MM.1S (cell line): ENCODE data around the gene IQSEC1.

ENCODE experiments used
- DNase-seq: peaks from one replicate; pipeline ENCODE4 v3.0.0-alpha.2; 2015
- H2AFZ ChIP-seq: fragments of 300-600 bp; sonication (generic); 2 replicates; pipeline ENCODE4 v1.6.0; 2016; ENCODE audit warnings: antibody characterized with exemption, low read length
- H3F3A ChIP-seq: fragments of 300-600 bp; sonication (generic); 2 replicates; pipeline ENCODE4 v1.6.1; 2016; ENCODE audit warnings: mild to moderate bottlenecking, antibody characterized with exemption, low read length, moderate library complexity, mixed read lengths; ENCODE audit not compliant: insufficient read depth
- H3K27ac ChIP-seq: fragments of 300-600 bp; sonication (generic); 2 replicates; pipeline ENCODE4 v1.5.1; 2016; ENCODE audit warnings: mild to moderate bottlenecking, low read length
- H3K27me3 ChIP-seq: fragments of 300-600 bp; sonication (generic); replicated peaks from 2 replicates; pipeline ENCODE4 v1.6.0; 2016; ENCODE audit warnings: low read length; ENCODE audit not compliant: insufficient read depth
- H3K36me3 ChIP-seq: fragments of 300-600 bp; sonication (generic); replicated peaks from 2 replicates; pipeline ENCODE4 v1.6.1; 2016; ENCODE audit warnings: mild to moderate bottlenecking, low read length, mixed read lengths; ENCODE audit not compliant: insufficient read depth
- H3K4me1 ChIP-seq: fragments of 300-600 bp; sonication (generic); 2 replicates; pipeline ENCODE4 v1.6.1; 2016; ENCODE audit warnings: low read length, mixed read lengths
- H3K4me2 ChIP-seq: fragments of 300-600 bp; sonication (generic); 2 replicates; pipeline ENCODE4 v1.6.0; 2016; ENCODE audit warnings: low read depth, low read length
- H3K4me3 ChIP-seq: fragments of 300-600 bp; sonication (generic); 2 replicates; pipeline ENCODE4 v1.5.1; 2016; ENCODE audit warnings: low read length, mixed read lengths
- H3K79me2 ChIP-seq: fragments of 300-600 bp; sonication (generic); 2 replicates; pipeline ENCODE4 v1.6.1; 2016; ENCODE audit warnings: mixed run types, low read length, mixed read lengths
- H3K9ac ChIP-seq: fragments of 300-600 bp; sonication (generic); 2 replicates; pipeline ENCODE4 v1.6.1; 2016; ENCODE audit warnings: low read length, mixed read lengths
- H3K9me2 ChIP-seq: fragments of 300-600 bp; sonication (generic); replicated peaks from 2 replicates; pipeline ENCODE4 v1.6.1; 2016; ENCODE audit warnings: mild to moderate bottlenecking, low read length, mixed read lengths; ENCODE audit not compliant: insufficient read depth
- H3K9me3 ChIP-seq: fragments of 300-600 bp; sonication (generic); replicated peaks from 2 replicates; pipeline ENCODE4 v1.6.1; 2016; ENCODE audit warnings: mild to moderate bottlenecking, low read length, mixed read lengths; ENCODE audit not compliant: insufficient read depth
- H4K20me1 ChIP-seq: fragments of 300-600 bp; sonication (generic); 2 replicates; pipeline ENCODE4 v1.6.1; 2016; ENCODE audit warnings: mild to moderate bottlenecking, low read length, moderate library complexity, mixed read lengths; ENCODE audit not compliant: insufficient read depth
- EZH2 ChIP-seq: fragments of 300-600 bp; sonication (generic); optimal IDR thresholded peaks from 2 replicates; pipeline ENCODE3; 2017; ENCODE audit warnings: low read depth, mild to moderate bottlenecking, antibody characterized with exemption, low read length, mixed read lengths
- EZH2phosphoT487 ChIP-seq: fragments of 300-600 bp; sonication (generic); IDR thresholded peaks from 2 replicates; pipeline ENCODE4 v1.6.1; 2018; ENCODE audit warnings: antibody characterized with exemption, low read length
- TF ChIP-seq, protein P1 (sequence below): fragments of 300-600 bp; sonication (generic); IDR thresholded peaks from 2 replicates; pipeline ENCODE4 v1.5.1; 2016; ENCODE audit warnings: antibody characterized with exemption, low read length, mixed read lengths

IQSEC1 gene

DNA sequence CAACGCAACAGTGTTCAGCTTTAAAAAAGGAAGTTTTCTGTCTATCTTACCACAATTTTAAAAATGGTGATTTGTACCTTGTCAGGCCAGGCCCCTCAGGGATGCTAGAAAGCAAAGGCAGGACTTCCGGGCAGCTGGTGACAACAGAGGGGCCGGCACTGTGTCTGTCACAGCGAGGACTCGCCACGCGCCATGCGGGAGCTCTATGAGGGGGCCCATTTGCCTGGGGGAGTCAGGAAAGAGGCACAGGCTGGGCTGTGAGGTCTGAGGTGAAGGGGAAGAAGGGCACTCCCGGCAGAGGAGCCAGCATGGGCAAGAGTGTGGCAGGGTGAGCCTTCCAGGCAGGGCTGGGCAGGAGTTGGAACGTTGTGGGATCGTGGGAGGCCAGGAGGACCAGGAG lies 7.0 kb downstream of the IQSEC1 start:
- Histone ChIP-seq H3K4me1 (peaks cover 18% of the 10 kb centered on the region), H3F3A (no peaks in the 10 kb centered on the region), H3K9me2 (no peaks in the 10 kb centered on the region), H3K9me3 (no peaks in the 10 kb centered on the region), H3K4me3 (no peak overlapping the region), H3K36me3 (no peaks in the 10 kb centered on the region), H3K27ac (no peak overlapping the region), H3K4me2 (no peak overlapping the region), H3K9ac (no peak overlapping the region), H2AFZ (no peak overlapping the region), H3K27me3 (no peaks in the 10 kb centered on the region), H3K79me2 (peaks cover 11% of the 10 kb centered on the region), H4K20me1 (no peaks in the 10 kb centered on the region)
- DNase-seq: no peak
- TF ChIP-seq, protein P1, sequence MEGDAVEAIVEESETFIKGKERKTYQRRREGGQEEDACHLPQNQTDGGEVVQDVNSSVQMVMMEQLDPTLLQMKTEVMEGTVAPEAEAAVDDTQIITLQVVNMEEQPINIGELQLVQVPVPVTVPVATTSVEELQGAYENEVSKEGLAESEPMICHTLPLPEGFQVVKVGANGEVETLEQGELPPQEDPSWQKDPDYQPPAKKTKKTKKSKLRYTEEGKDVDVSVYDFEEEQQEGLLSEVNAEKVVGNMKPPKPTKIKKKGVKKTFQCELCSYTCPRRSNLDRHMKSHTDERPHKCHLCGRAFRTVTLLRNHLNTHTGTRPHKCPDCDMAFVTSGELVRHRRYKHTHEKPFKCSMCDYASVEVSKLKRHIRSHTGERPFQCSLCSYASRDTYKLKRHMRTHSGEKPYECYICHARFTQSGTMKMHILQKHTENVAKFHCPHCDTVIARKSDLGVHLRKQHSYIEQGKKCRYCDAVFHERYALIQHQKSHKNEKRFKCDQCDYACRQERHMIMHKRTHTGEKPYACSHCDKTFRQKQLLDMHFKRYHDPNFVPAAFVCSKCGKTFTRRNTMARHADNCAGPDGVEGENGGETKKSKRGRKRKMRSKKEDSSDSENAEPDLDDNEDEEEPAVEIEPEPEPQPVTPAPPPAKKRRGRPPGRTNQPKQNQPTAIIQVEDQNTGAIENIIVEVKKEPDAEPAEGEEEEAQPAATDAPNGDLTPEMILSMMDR: no peak
- TF ChIP-seq EZH2phosphoT487 (no peak), EZH2 (no peak)

DNA sequence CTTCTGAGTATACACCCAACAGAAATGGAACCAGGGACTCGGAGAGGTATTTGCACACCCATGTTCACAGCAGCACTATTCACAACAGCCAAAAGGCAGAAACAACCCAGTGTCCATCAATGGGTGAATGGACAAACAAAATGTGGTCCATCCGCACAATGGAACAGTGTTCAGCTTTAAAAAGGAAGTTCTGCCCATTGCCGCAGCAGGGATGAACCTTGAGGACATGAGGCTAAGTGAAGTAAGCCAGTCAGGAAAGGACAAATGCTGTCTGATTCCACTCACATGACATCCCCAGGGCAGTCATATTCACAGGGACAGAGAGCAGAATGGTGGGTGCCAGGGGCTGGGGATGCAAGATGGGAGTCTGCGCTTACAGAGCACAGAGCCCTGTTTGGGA lies 7.5 kb downstream of the IQSEC1 start:
- H3K27me3 ChIP-seq: no peaks in the 10 kb centered on the region

DNA sequence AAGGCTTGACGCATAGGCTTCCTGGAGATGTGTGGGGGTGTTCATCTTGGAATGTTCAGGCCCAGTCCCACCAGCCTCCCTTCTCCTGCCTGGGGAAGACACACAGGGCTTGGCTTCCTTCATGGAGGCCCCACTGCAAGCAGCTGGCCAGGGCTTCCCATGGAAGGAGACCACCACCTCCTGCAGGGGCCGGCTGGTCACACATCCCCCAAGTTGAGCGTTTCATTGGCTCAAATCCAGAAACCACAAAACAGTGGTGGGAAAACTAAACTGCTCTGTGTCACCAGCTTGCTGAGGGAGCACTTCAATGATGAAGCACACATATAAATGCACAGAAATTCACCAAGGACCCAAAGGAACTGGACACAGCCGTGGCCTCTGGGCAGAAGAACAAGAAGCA lies 8.3 kb downstream of the IQSEC1 start:
- TF ChIP-seq EZH2phosphoT487 (no peak), EZH2 (no peak)
- TF ChIP-seq, protein P1: no peak
- H3K4me2 ChIP-seq: no peak overlapping the region
- H4K20me1 ChIP-seq: no peaks in the 10 kb centered on the region
- DNase-seq: no peak
- H3K79me2 ChIP-seq: peaks cover 5% of the 10 kb centered on the region; the same call in 1 of the 2 replicates
- no peak overlapping the region for H2AFZ ChIP-seq
- no peaks in the 10 kb centered on the region for H3K36me3 ChIP-seq
- H3K9me2 ChIP-seq: no peaks in the 10 kb centered on the region
- no peak overlapping the region for H3K4me3 ChIP-seq
- peaks cover 9% of the 10 kb centered on the region for H3K4me1 ChIP-seq
- no peak overlapping the region for H3K9ac ChIP-seq
- no peaks in the 10 kb centered on the region for H3K9me3 ChIP-seq
- no peaks in the 10 kb centered on the region for H3F3A ChIP-seq
- H3K27me3 ChIP-seq: no peaks in the 10 kb centered on the region
- no peak overlapping the region for H3K27ac ChIP-seq

More for the DNA sequence above, 7.5 kb downstream of the IQSEC1 start:
- TF ChIP-seq EZH2phosphoT487 (no peak), EZH2 (no peak)
- TF ChIP-seq, protein P1: no peak
- Histone ChIP-seq H4K20me1 (no peaks in the 10 kb centered on the region), H3F3A (no peaks in the 10 kb centered on the region), H2AFZ (no peak overlapping the region), H3K36me3 (no peaks in the 10 kb centered on the region), H3K4me2 (no peak overlapping the region), H3K4me1 (peaks cover 16% of the 10 kb centered on the region), H3K4me3 (no peak overlapping the region), H3K9me3 (no peaks in the 10 kb centered on the region), H3K9me2 (no peaks in the 10 kb centered on the region), H3K9ac (no peak overlapping the region), H3K79me2 (peaks cover 9% of the 10 kb centered on the region; the same call in 1 of the 2 replicates), H3K27ac (no peak overlapping the region)
- DNase-seq: no peak
